Measurements from ENCODE around the gene SND1. TPM values are rescaled to one million over a fixed set of nuclear protein-coding genes. Genes with fewer than 3 reads are reported as not detected.

Gene SND1
- total and polyA plus RNA-seq, 2 donors (not counting 1 experiment from before 2014, with no cell fraction given) = 137 to 174 TPM

DNA sequence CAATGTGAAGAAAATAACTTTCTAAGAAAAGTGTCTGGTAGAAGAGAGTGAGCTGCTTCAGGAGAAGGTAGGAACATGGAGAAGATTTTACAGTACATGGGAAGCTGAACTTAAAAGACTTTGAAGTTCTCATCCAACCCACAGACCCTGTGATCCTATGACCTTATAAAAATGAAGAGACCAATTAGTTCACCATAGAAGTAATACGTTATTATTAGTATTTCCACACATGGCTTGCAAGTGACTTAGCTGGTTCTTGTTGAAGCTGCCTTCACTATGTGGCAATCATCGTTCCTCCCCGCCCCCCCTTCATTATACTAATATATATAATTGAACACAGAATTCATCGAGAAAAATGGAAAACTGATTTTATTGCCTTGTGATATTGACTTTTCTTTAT lies 129.1 kb downstream of the SND1 start:
- Histone ChIP-seq H3K79me2 (ENCODE audit: control insufficient read depth, insufficient read depth, low read length) (peaks cover 18% of the 10 kb centered on the region), H4K20me1 (ENCODE audit: control insufficient read depth, extremely low read depth, insufficient read depth, low read length) (no peaks in the 10 kb centered on the region), H3K4me1 (ENCODE audit: control insufficient read depth, extremely low read depth, insufficient read depth, low read length) (peaks cover 10% of the 10 kb centered on the region), H3K4me3 (replicated peaks in 1 of 4; ENCODE audit: control extremely low read depth in 1 of 4, insufficient read depth in 1 of 4, low read depth in 3 of 4, low read length in 4 of 4) (no peak overlapping the region), H3K9me3 (ENCODE audit: control insufficient read depth, insufficient read depth, low read depth, low read length) (no peaks in the 10 kb centered on the region), H3K4me2 (ENCODE audit: extremely low read depth, insufficient read depth, low read length) (no peak overlapping the region), H3K36me3 (ENCODE audit: control insufficient read depth, insufficient read depth, low read length) (no peaks in the 10 kb centered on the region), H3K9ac (ENCODE audit: insufficient read depth, low read length) (no peak overlapping the region), H2AFZ (ENCODE audit: low read length) (no peak overlapping the region), H3K27ac (ENCODE audit: insufficient read depth, low read length) (no peak overlapping the region), H3K27me3 (ENCODE audit: control insufficient read depth, insufficient read depth, low read length) (no peaks in the 10 kb centered on the region)
- TF ChIP-seq, protein P1, sequence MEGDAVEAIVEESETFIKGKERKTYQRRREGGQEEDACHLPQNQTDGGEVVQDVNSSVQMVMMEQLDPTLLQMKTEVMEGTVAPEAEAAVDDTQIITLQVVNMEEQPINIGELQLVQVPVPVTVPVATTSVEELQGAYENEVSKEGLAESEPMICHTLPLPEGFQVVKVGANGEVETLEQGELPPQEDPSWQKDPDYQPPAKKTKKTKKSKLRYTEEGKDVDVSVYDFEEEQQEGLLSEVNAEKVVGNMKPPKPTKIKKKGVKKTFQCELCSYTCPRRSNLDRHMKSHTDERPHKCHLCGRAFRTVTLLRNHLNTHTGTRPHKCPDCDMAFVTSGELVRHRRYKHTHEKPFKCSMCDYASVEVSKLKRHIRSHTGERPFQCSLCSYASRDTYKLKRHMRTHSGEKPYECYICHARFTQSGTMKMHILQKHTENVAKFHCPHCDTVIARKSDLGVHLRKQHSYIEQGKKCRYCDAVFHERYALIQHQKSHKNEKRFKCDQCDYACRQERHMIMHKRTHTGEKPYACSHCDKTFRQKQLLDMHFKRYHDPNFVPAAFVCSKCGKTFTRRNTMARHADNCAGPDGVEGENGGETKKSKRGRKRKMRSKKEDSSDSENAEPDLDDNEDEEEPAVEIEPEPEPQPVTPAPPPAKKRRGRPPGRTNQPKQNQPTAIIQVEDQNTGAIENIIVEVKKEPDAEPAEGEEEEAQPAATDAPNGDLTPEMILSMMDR (conservative IDR thresholded peaks at IDR 0.05 in 1 of 2, IDR thresholded peaks at IDR 0.05 in 1 of 2; ENCODE audit: low read depth in 1 of 2, low read length in 2 of 2) = no peak
- no peak for TF ChIP-seq EZH2 (IDR thresholded peaks at IDR 0.05; ENCODE audit: low read length, missing control alignments)
- no peak for DNase-seq (ENCODE audit: low read depth in 2 of 2)

DNA sequence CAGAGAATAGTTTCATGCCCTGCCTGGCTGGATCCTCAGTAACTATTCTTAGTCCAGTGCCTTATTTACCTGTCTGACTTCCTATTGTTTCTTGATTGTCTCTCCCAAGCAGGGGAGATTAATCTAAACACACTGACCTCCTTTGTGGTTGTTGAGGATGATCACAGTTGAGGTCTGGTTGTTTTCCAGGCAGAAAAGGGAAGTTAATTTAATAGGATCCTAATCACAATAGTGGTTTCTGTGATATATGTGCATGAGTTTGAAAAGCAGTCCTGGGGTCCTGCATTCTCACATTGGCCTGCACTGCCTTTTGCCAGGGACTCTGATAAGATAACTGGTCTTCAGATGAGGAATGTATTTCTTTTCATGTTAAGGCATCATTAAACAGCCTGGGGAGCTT lies 130.1 kb downstream of the SND1 start:
- H4K20me1 ChIP-seq (ENCODE audit: control insufficient read depth, extremely low read depth, insufficient read depth, low read length) = no peaks in the 10 kb centered on the region
- no peak overlapping the region for H3K27ac ChIP-seq (ENCODE audit: insufficient read depth, low read length)
- H3K9ac ChIP-seq (ENCODE audit: insufficient read depth, low read length) = no peak overlapping the region
- peaks cover 23% of the 10 kb centered on the region for H3K79me2 ChIP-seq (ENCODE audit: control insufficient read depth, insufficient read depth, low read length)
- no peak overlapping the region for H3K4me2 ChIP-seq (ENCODE audit: extremely low read depth, insufficient read depth, low read length)
- H2AFZ ChIP-seq (ENCODE audit: low read length) = no peak overlapping the region
- no peak for DNase-seq (ENCODE audit: low read depth in 2 of 2)
- no peaks in the 10 kb centered on the region for H3K9me3 ChIP-seq (ENCODE audit: control insufficient read depth, insufficient read depth, low read depth, low read length)
- no peaks in the 10 kb centered on the region for H3K27me3 ChIP-seq (ENCODE audit: control insufficient read depth, insufficient read depth, low read length)
- H3K4me1 ChIP-seq (ENCODE audit: control insufficient read depth, extremely low read depth, insufficient read depth, low read length) = peaks cover 10% of the 10 kb centered on the region
- TF ChIP-seq, protein P1 (conservative IDR thresholded peaks at IDR 0.05 in 1 of 2, IDR thresholded peaks at IDR 0.05 in 1 of 2; ENCODE audit: low read depth in 1 of 2, low read length in 2 of 2) = no peak
- TF ChIP-seq EZH2 (IDR thresholded peaks at IDR 0.05; ENCODE audit: low read length, missing control alignments) = no peak
- H3K36me3 ChIP-seq (ENCODE audit: control insufficient read depth, insufficient read depth, low read length) = no peaks in the 10 kb centered on the region
- H3K4me3 ChIP-seq (replicated peaks in 1 of 4; ENCODE audit: control extremely low read depth in 1 of 4, insufficient read depth in 1 of 4, low read depth in 3 of 4, low read length in 4 of 4) = no peak overlapping the region

DNA sequence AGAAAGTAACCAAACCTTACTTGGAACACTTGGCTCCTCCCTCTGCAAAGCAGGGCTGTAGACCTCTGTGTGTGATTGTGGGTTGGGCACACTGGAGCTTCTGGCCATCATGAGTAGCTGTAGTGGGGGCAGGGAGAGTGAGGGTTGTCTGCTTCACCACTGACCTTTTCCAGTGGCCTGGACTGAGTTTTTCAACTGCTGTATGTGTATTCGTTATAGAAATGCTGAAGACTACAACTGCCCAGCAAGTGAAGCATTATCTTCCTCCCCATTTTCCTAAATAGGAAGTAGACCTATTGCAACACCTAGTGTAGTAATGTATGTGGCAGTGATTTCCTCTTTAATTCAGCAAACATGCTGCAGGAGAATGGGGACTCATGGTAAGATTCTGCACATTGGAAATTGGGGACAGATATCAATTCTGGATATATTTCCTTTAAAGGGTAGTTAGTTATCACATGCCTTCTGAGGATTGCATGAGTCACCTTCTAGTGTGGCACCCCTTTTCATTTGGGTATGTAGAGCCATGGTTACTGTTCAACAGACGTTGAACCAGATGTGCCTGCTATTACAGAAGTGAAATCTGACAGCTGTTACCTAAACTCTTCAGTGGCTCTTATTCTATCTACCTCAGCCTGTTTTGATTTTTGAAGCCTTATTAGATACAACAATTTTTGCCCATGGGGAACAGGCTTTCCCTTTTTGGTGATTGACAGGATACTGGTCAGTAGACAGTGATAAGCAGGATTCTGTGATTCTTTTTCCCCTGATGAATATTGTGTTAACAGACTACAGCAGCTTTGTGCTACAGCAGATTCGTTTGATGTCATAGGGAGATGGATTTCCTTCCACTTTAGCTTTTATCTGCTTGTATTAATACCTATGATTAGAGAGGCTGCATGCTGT lies 130.9 kb downstream of the SND1 start:
- no peak overlapping the region for H3K4me2 ChIP-seq (ENCODE audit: extremely low read depth, insufficient read depth, low read length)
- peaks cover 5% of the 10 kb centered on the region for H3K4me1 ChIP-seq (ENCODE audit: control insufficient read depth, extremely low read depth, insufficient read depth, low read length)
- no peak overlapping the region for H2AFZ ChIP-seq (ENCODE audit: low read length)
- no peak overlapping the region for H3K4me3 ChIP-seq (replicated peaks in 1 of 4; ENCODE audit: control extremely low read depth in 1 of 4, insufficient read depth in 1 of 4, low read depth in 3 of 4, low read length in 4 of 4)
- H3K27me3 ChIP-seq (ENCODE audit: control insufficient read depth, insufficient read depth, low read length) = no peaks in the 10 kb centered on the region
- DNase-seq (ENCODE audit: low read depth in 2 of 2) = peak; percentile 49 to 51
- no peaks in the 10 kb centered on the region for H3K36me3 ChIP-seq (ENCODE audit: control insufficient read depth, insufficient read depth, low read length)
- peaks cover 24% of the 10 kb centered on the region for H3K79me2 ChIP-seq (ENCODE audit: control insufficient read depth, insufficient read depth, low read length)
- TF ChIP-seq, protein P1 (conservative IDR thresholded peaks at IDR 0.05 in 1 of 2, IDR thresholded peaks at IDR 0.05 in 1 of 2; ENCODE audit: low read depth in 1 of 2, low read length in 2 of 2) = no peak
- TF ChIP-seq EZH2 (IDR thresholded peaks at IDR 0.05; ENCODE audit: low read length, missing control alignments) = no peak
- no peak overlapping the region for H3K27ac ChIP-seq (ENCODE audit: insufficient read depth, low read length)
- no peaks in the 10 kb centered on the region for H4K20me1 ChIP-seq (ENCODE audit: control insufficient read depth, extremely low read depth, insufficient read depth, low read length)
- H3K9me3 ChIP-seq (ENCODE audit: control insufficient read depth, insufficient read depth, low read depth, low read length) = no peaks in the 10 kb centered on the region
- no peak overlapping the region for H3K9ac ChIP-seq (ENCODE audit: insufficient read depth, low read length)
